Smooth muscle cell (in vitro differentiated cells): Measurements from ENCODE around the gene TBCC. TPM values are rescaled to one million over a fixed set of nuclear protein-coding genes. Genes with fewer than 3 reads are reported as not detected.

ENCODE experiments used
- DNase-seq: peaks from one replicate; lab custom pipeline; 2025; ENCODE audit not compliant: unreplicated experiment; lab: John Stamatoyannopoulos, UW
- H2AFZ ChIP-seq: fragments of 200-600 bp; sonication (generic); 2 replicates; pipeline ENCODE4 v1.6.0; 2016; ENCODE audit warnings: antibody characterized with exemption, low read depth, mild to moderate bottlenecking
- H3F3A ChIP-seq: fragments of 200-600 bp; sonication (generic); 2 replicates; pipeline ENCODE4 v1.6.0; 2017; ENCODE audit warnings: antibody characterized with exemption, low read depth
- H3K27ac ChIP-seq: fragments of 200-600 bp; sonication (generic); 2 replicates; pipeline ENCODE4 v1.5.1; 2016; ENCODE audit warnings: low read depth, mild to moderate bottlenecking
- H3K27me3 ChIP-seq: fragments of 200-600 bp; sonication (generic); 2 replicates; pipeline ENCODE4 v1.6.1; 2016; ENCODE audit warnings: low read depth, mild to moderate bottlenecking
- H3K36me3 ChIP-seq: fragments of 200-600 bp; sonication (generic); 2 replicates; pipeline ENCODE4 v1.5.1; 2016; ENCODE audit warnings: low read depth
- H3K4me1 ChIP-seq: fragments of 200-600 bp; sonication (generic); 2 replicates; pipeline ENCODE4 v1.5.1; 2016; ENCODE audit warnings: low read depth
- H3K4me2 ChIP-seq: fragments of 200-600 bp; sonication (generic); 2 replicates; pipeline ENCODE4 v1.6.0; 2016; ENCODE audit warnings: mild to moderate bottlenecking
- H3K4me3 ChIP-seq: fragments of 200-600 bp; sonication (generic); 2 replicates; pipeline ENCODE4 v1.5.1; 2016; ENCODE audit warnings: mild to moderate bottlenecking
- H3K79me2 ChIP-seq: fragments of 200-600 bp; sonication (generic); 2 replicates; pipeline ENCODE4 v1.6.0; 2016; ENCODE audit warnings: low read depth, mild to moderate bottlenecking
- H3K9ac ChIP-seq: fragments of 200-600 bp; sonication (generic); 2 replicates; pipeline ENCODE4 v1.6.0; 2016; ENCODE audit warnings: low read depth
- H3K9me3 ChIP-seq: fragments of 200-600 bp; sonication (generic); replicated peaks from 2 replicates; pipeline ENCODE4 v1.5.1; 2016; ENCODE audit warnings: low read depth
- H4K20me1 ChIP-seq: fragments of 200-600 bp; sonication (generic); 2 replicates; pipeline ENCODE4 v1.6.0; 2016; ENCODE audit warnings: low read depth
- CTCF ChIP-seq: fragments of 200-600 bp; sonication (generic); IDR thresholded peaks from 2 replicates; pipeline ENCODE4 v1.5.1; 2017; ENCODE audit warnings: borderline replicate concordance, mild to moderate bottlenecking, antibody characterized with exemption; ENCODE audit not compliant: insufficient read depth, poor library complexity, severe bottlenecking
- WGBS: methylation state at CpG from one replicate; pipeline ENCODE4 v1.1.7; 2016; ENCODE audit warnings: low lambda C conversion rate; 5-methylcytosine and 5-hydroxymethylcytosine counted together
- polyA plus RNA-seq: library from polyadenylated mRNA; unstranded; fragments of >200 nt; fragmentation: Nextera tagmentation; extraction: Ambion mirVana; gene quantifications from 2 replicates; pipeline ENCODE4 v1.2.1, GENCODE V29; 2016
- total RNA-seq: library from RNA; depleted of rRNA; stranded (reverse); fragments of >200 nt; gene quantifications from 2 replicates; pipeline ENCODE4 v1.2.3, GENCODE V29; 2014

The TBCC gene
- total and polyA plus RNA-seq, 2 experiments from 2014 or later, result 30.1 to 31.8 TPM

GRCh38 chr6:42746463-42747391, 824 bp upstream of the TBCC start:
- peak overlapping the region; percentile 96 for H3K4me2 ChIP-seq

GRCh38 chr6:42745083-42745639, 742 bp downstream of the TBCC start:
- peak overlapping the region; percentile 89 for H3K4me2 ChIP-seq
- WGBS, result 3% methylated on average over 29 of the region's 29 CpGs
- no peak for DNase-seq
- H3F3A ChIP-seq, result peaks cover 17% of the 10 kb centered on the region
- H2AFZ ChIP-seq, result no peak overlapping the region
- peak overlapping the region; percentile 92 for H3K9ac ChIP-seq
- H3K27ac ChIP-seq, result peak overlapping the region; percentile 87
- H4K20me1 ChIP-seq, result peaks cover 16% of the 10 kb centered on the region
- H3K4me1 ChIP-seq, result peaks cover 7% of the 10 kb centered on the region
- peak overlapping the region; percentile 90 for H3K4me3 ChIP-seq
- H3K79me2 ChIP-seq, result peaks cover 16% of the 10 kb centered on the region
- H3K27me3 ChIP-seq, result no peaks in the 10 kb centered on the region
- no peaks in the 10 kb centered on the region for H3K9me3 ChIP-seq
- H3K36me3 ChIP-seq, result no peaks in the 10 kb centered on the region
- TF ChIP-seq CTCF, result no peak

More at GRCh38 chr6:42746463-42747391, 824 bp upstream of the TBCC start:
- H3K27me3 ChIP-seq, result no peaks in the 10 kb centered on the region
- H3F3A ChIP-seq, result peaks cover 17% of the 10 kb centered on the region
- DNase-seq, result peak; percentile 72
- H3K36me3 ChIP-seq, result no peaks in the 10 kb centered on the region
- peak overlapping the region; percentile 90 for H3K4me3 ChIP-seq
- peaks cover 19% of the 10 kb centered on the region for H3K79me2 ChIP-seq
- no peak for TF ChIP-seq CTCF
- peak overlapping the region; percentile 68 for H3K9ac ChIP-seq
- peak overlapping the region; percentile 88 for H2AFZ ChIP-seq
- H4K20me1 ChIP-seq, result peaks cover 16% of the 10 kb centered on the region
- 1% methylated on average over 50 of the region's 55 CpGs for WGBS
- H3K4me1 ChIP-seq, result peaks cover 7% of the 10 kb centered on the region
- H3K27ac ChIP-seq, result peak overlapping the region; percentile 76
- H3K9me3 ChIP-seq, result no peaks in the 10 kb centered on the region

GRCh38 chr6:42744351-42744893, 1.5 kb downstream of the TBCC start:
- no peak for TF ChIP-seq CTCF
- Histone ChIP-seq H2AFZ (no peak overlapping the region), H3K27ac (peak overlapping the region; percentile 87), H3F3A (peaks cover 17% of the 10 kb centered on the region), H3K9me3 (no peaks in the 10 kb centered on the region), H3K4me3 (peak overlapping the region; percentile 90), H3K79me2 (peaks cover 16% of the 10 kb centered on the region), H3K36me3 (no peaks in the 10 kb centered on the region), H3K4me1 (peaks cover 7% of the 10 kb centered on the region), H3K4me2 (peak overlapping the region; percentile 89), H3K27me3 (no peaks in the 10 kb centered on the region), H3K9ac (peak overlapping the region; percentile 92), H4K20me1 (peaks cover 16% of the 10 kb centered on the region)
- WGBS, result 29% methylated on average over 21 of the region's 21 CpGs
- no peak for DNase-seq
